Psoas muscle (tissue), 8 donors: ENCODE measurements around the gene HFE. TPM values are rescaled to one million over a fixed set of nuclear protein-coding genes. Genes with fewer than 3 reads are reported as not detected.
"Not testable (repeated sequence)": the region's sequence is repeated elsewhere in the genome, so short reads cannot be mapped to it uniquely, and the experiment has no call there.

ENCODE experiments used
- ATAC-seq, 4 donors: fragments of 200-7000 bp; cut with Tn5 transposase; one replicate each; pipeline ENCODE4 v1.9.1; 2020; ENCODE audit warnings: moderate library complexity in 3 of 4, mild to moderate bottlenecking in 2 of 4
- DNase-seq, 2 donors: peaks; one replicate each; pipeline ENCODE4 v3.0.0-alpha.2; 2020
- H3K27ac ChIP-seq: fragments of 200-600 bp; one replicate; pipeline ENCODE4 v1.8.0; 2022
- H3K27me3 ChIP-seq, 3 donors: fragments of 200-600 bp in 1 of 3; one replicate each; pipeline versions ENCODE4 v1.6.1 to v1.8.0; 2013 to 2022; ENCODE audit warnings: low read length in 2 of 3, mild to moderate bottlenecking in 2 of 3, moderate library complexity in 1 of 3; ENCODE audit not compliant: insufficient read depth in 3 of 3
- H3K36me3 ChIP-seq, 2 donors: fragments of 200-600 bp in 1 of 2; one replicate each; pipeline versions ENCODE4 v1.6.1 to v1.8.0; 2013 to 2022; ENCODE audit warnings: low read depth in 1 of 2, mild to moderate bottlenecking in 1 of 2, moderate library complexity in 1 of 2; ENCODE audit not compliant: insufficient read depth in 1 of 2
- H3K4me1 ChIP-seq: fragments of 200-600 bp; one replicate; pipeline ENCODE4 v1.8.0; 2022
- H3K4me3 ChIP-seq: fragments of 200-600 bp; one replicate; pipeline ENCODE4 v1.8.0; 2022; ENCODE audit warnings: mild to moderate bottlenecking
- H3K9me3 ChIP-seq: fragments of 200-600 bp; one replicate; pipeline ENCODE4 v1.8.0; 2022
- WGBS, 3 donors: extraction: QIAGEN DNeasy Blood & Tissue Kit; methylation state at CpG; one replicate each; pipeline versions ENCODE4 v1.1.6 to v1.1.7; 2013; 5-methylcytosine and 5-hydroxymethylcytosine counted together
- intact Hi-C, 2 donors: fragments of 100-400 bp; cut with DNase I; formaldehyde crosslinking; loops; one replicate each; pipeline versions ENCODE4 v1.11.0 to v1.14.2; 2022
- polyA plus RNA-seq, 3 donors: library from polyadenylated mRNA; stranded (reverse); fragments of 200-250 nt; gene quantifications; one replicate each; pipeline ENCODE4 v1.2.3, GENCODE V29; 2013
- total RNA-seq, 4 donors: library from RNA; stranded (reverse); fragmentation: NEBNext Ultra II Directional in 2 of 4; extraction: Animal tissue kit (Norgen Biotek cat#: 25700) in 2 of 4; gene quantifications; one replicate each; pipeline versions ENCODE4 v1.2.1 to v1.2.4, GENCODE V29; 2021 to 2023
- TF ChIP-seq, protein P1 (sequence below): fragments of 200-600 bp; IDR thresholded peaks from one replicate; pipeline ENCODE4 v1.8.0; 2022; ENCODE audit warnings: antibody characterized with exemption
- donor health status: healthy with polysubstance abuse.
- donor health status: DM: no; HTN: no; CAD: no; lungs with moderate emphysema.
- donor health status: Bipolar disorder and iron deficiency.
- donor health status: healthy.
- donor health status: DM: yes; HTN: yes; CAD: no.
- donor health status: DM: no; HTN: no; CAD: no.
- donor health status: DM: no; HTN: no; CAD: no.
- donor health status: DM: yes; HTN: yes; CAD: no.

Gene HFE
- total and polyA plus RNA-seq, 7 donors = 0.32 to 2.7 (median 1.2) TPM

DNA sequence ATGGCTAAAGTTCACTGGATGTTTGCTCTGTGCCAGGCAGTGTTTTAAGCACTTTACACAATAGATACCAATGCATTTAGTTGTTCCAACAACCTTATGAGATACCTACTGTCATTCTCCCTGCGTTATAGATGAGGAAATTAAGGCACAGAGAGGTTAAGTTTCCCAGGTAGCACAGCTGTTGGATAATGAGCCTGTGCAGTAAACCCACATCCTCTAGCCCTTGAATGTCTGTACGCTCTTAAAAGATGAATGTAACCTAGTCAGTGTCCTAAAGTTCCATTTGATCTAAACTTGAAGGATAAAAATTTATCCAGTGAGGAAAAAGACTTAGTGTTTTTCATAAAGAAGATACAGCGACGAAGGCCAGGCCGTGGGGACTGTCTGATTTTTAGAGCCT lies 28.0 kb downstream of the HFE start:
- intact Hi-C loops = no loop called here
- no peaks in the 10 kb centered on the region for H3K27me3 ChIP-seq
- WGBS, 3 donors = 89 to 93% (median 93%) methylated on average over 5 of the region's 5 CpGs

DNA sequence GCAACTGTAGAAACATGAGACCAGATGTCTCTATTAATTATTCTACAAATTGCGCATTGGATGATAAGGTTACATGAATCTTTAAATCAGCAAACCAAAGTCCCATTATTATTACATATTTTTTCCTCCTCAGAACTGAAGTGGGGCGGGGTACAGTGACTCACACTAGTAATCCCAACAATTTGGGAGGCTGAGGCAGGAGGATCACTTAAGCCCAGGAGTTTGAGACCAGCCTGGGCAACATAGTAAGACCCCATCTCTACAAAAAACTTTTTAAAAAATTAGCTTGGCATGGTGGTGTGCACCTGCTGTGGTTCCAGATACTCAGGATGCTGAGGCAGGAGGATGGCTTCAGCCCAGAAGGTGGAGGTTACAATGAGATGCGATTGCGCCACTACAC lies 29.0 kb downstream of the HFE start:
- H3K9me3 ChIP-seq = no peaks in the 10 kb centered on the region
- intact Hi-C loops = no loop called here
- no peak overlapping the region for H3K4me3 ChIP-seq
- no peak overlapping the region for H3K27ac ChIP-seq
- no peaks in the 10 kb centered on the region for H3K36me3 ChIP-seq
- WGBS, 3 donors = 93 to 98% (median 98%) methylated on average over 4 of the region's 4 CpGs
- ATAC-seq = no peak
- TF ChIP-seq, protein P1, sequence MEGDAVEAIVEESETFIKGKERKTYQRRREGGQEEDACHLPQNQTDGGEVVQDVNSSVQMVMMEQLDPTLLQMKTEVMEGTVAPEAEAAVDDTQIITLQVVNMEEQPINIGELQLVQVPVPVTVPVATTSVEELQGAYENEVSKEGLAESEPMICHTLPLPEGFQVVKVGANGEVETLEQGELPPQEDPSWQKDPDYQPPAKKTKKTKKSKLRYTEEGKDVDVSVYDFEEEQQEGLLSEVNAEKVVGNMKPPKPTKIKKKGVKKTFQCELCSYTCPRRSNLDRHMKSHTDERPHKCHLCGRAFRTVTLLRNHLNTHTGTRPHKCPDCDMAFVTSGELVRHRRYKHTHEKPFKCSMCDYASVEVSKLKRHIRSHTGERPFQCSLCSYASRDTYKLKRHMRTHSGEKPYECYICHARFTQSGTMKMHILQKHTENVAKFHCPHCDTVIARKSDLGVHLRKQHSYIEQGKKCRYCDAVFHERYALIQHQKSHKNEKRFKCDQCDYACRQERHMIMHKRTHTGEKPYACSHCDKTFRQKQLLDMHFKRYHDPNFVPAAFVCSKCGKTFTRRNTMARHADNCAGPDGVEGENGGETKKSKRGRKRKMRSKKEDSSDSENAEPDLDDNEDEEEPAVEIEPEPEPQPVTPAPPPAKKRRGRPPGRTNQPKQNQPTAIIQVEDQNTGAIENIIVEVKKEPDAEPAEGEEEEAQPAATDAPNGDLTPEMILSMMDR = no peak
- no peak for DNase-seq
- no peaks in the 10 kb centered on the region for H3K27me3 ChIP-seq
- H3K4me1 ChIP-seq = no peaks in the 10 kb centered on the region

More for the DNA sequence above, 28.0 kb downstream of the HFE start:
- TF ChIP-seq, protein P1 = no peak
- no peaks in the 10 kb centered on the region for H3K9me3 ChIP-seq
- DNase-seq = no peak
- ATAC-seq = no peak
- no peak overlapping the region for H3K4me3 ChIP-seq
- H3K36me3 ChIP-seq = no peaks in the 10 kb centered on the region
- H3K27ac ChIP-seq = no peak overlapping the region
- no peaks in the 10 kb centered on the region for H3K4me1 ChIP-seq

- intact Hi-C loops = no loop called here
- Histone ChIP-seq H3K9me3 (no peaks in the 10 kb centered on the region), H3K4me1 (peaks cover 6% of the 10 kb centered on the region), H3K27me3 (no peaks in the 10 kb centered on the region), H3K4me3 (no peak overlapping the region), H3K36me3 (no peaks in the 10 kb centered on the region), H3K27ac (no peak overlapping the region)
- TF ChIP-seq, protein P1 = no peak
- ATAC-seq (no peak), DNase-seq (no peak)
- WGBS, 3 donors = 72 to 81% (median 73%) methylated on average over 7 of the region's 7 CpGs
Measured at GRCh38 chr6:26118999-26119398, 31.8 kb downstream of the HFE start.

DNA sequence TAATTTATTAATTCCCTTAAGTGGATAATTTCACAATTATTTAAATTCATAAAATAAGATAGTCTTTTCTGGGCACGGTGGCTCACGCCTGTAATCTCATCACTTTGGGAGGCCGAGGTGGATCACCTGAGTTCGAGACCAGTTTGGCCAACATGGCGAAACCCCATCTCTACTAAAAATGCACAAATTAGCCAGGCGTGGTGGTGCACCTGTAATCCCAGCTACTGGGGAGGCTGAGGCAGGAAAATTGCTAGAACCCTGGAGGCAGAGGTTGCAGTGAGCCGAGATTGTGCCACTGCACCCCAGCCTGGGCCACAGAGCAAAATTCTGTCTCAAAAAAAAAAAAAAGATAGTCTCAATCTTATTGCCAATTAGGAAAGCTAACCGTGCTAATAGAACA lies 32.9 kb downstream of the HFE start:
- 97 to 99% (median 98%) methylated on average over 8 of the region's 8 CpGs for WGBS, 3 donors
- H3K4me3 ChIP-seq, H3K27me3 ChIP-seq, intact Hi-C loops, H3K27ac ChIP-seq, H3K4me1 ChIP-seq, DNase-seq, ATAC-seq, H3K9me3 ChIP-seq, H3K36me3 ChIP-seq: not testable (repeated sequence)

- no peak for DNase-seq
- intact Hi-C loops = no loop called here
Measured at GRCh38 chr6:26120807-26121140, 33.5 kb downstream of the HFE start.

More at GRCh38 chr6:26120807-26121140, 33.5 kb downstream of the HFE start:
- H3K27me3 ChIP-seq = no peaks in the 10 kb centered on the region
- 80 to 96% (median 80%) methylated on average over 3 of the region's 3 CpGs for WGBS, 3 donors
- H3K36me3 ChIP-seq = no peaks in the 10 kb centered on the region
- H3K9me3 ChIP-seq = no peaks in the 10 kb centered on the region
- no peak for ATAC-seq
- TF ChIP-seq, protein P1 = no peak
- no peak overlapping the region for H3K27ac ChIP-seq
- H3K4me3 ChIP-seq = no peak overlapping the region
- peaks cover 6% of the 10 kb centered on the region for H3K4me1 ChIP-seq
